COLO829 (cell line): Measurements from ENCODE around the gene MACROH2A2.
"Not testable (repeated sequence)": the region's sequence is repeated elsewhere in the genome, so short reads cannot be mapped to it uniquely, and the experiment has no call there.

Source experiments
- DNase-seq: peaks from one replicate; pipeline ENCODE4 v3.0.0; 2012; ENCODE audit warnings: low spot score

Gene MACROH2A2

GRCh38 chr10:70052462-70053217 is at the start of gene MACROH2A2:
Gene MACROH2A2 (plus strand): TSS chr10:70052846. CDS start chr10:70075659, 22,813 bp downstream.
- DNase-seq: no peak

GRCh38 chr10:70007116-70007820 is 45.4 kb upstream of the MACROH2A2 start:
- no peak for DNase-seq

DNA sequence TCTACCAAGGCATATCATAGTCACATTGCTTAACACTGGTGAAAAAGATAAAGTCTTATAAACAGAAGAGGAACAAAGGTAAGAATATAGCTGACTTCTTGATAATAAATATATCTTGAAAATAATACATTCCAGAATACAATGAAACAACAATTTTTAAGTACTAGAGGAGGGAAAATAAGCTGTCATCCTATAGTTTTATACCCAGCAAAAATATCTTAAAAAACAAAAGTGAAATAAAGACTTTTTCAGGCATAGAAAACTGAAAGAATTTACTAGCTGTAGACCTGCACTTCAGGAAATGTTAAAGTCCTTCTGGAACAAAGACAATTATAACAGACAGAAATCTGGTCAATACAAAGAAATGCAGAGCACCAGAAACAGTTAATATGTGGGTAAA is 21.4 kb upstream of the MACROH2A2 start:
- no peak for DNase-seq

DNA sequence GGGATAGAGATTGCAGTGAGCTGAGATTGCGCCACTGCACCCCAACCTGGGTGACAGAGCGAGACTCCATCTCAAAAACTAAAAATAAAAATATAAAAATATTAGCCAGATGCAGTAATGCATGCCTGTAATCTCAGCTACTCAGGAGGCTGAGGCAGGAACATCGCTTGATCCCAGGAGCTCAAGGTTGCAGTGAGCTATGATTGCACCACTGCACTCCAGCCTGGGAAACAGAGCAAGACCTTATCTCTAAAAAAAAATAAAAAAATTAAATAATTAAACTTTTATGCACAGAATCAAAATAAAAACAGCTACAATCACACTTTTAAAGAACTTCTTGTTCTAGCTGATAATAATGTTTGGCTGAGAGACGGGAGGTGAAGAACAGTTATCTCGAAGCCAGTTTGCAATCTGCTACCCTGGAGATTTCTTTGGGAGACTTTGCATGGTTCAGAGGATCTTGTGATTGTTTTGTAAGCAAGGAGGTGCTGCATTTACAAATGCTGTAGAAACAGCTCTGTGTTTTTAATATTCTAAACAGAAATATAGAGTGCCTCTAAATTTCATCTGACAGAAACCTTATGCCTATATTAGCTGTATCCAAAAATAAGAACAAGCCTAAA is 19.9 kb upstream of the MACROH2A2 start:
- DNase-seq: no peak

DNA sequence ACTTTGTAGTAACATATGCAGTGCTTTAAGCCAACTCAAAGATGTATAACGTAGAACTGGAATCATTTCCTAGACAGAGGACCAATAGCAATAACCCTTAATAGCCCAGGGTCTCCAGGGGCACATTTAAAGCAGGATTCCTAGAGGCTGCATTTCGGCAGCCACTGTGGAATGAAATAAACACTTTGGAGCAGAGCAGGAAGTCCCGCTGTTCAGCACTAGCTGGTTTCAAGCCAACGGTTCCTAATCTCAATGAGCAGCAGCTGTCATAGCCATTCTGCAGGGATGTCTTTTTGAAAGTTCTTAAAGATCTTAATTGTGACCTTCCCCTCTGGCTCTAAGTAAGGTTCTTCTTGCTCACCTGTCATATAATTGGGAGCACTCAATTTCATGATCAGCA is 18.4 kb upstream of the MACROH2A2 start:
- no peak for DNase-seq

DNA sequence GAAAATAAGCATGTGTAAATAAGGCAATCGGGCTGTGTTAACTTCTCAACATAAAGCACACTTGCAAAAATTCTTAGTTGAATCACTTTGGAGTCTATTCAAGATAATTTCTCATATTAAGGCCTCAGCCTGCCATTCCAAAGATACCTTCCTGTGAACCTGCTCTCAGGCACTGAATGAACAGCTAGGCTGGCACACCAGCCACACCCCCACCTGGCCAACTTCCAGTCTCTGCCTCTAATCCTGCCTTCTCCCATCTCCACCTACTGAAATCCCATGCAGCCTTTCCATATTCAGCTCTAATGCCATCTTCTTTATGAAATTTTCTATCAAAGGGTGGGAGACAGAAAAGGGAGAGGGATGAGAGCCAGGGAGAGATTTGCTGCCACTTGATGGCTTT is 17.1 kb upstream of the MACROH2A2 start:
- DNase-seq: no peak

GRCh38 chr10:70038923-70039322 is 13.7 kb upstream of the MACROH2A2 start:
- DNase-seq: no peak

- DNase-seq: no peak
Observed at GRCh38 chr10:70041016-70041415, 11.6 kb upstream of the MACROH2A2 start.

- DNase-seq: not testable (repeated sequence)
Observed at GRCh38 chr10:70041739-70042138, 10.9 kb upstream of the MACROH2A2 start.

- DNase-seq: not testable (repeated sequence)
Observed at GRCh38 chr10:70047066-70047465, 5.6 kb upstream of the MACROH2A2 start.

DNA sequence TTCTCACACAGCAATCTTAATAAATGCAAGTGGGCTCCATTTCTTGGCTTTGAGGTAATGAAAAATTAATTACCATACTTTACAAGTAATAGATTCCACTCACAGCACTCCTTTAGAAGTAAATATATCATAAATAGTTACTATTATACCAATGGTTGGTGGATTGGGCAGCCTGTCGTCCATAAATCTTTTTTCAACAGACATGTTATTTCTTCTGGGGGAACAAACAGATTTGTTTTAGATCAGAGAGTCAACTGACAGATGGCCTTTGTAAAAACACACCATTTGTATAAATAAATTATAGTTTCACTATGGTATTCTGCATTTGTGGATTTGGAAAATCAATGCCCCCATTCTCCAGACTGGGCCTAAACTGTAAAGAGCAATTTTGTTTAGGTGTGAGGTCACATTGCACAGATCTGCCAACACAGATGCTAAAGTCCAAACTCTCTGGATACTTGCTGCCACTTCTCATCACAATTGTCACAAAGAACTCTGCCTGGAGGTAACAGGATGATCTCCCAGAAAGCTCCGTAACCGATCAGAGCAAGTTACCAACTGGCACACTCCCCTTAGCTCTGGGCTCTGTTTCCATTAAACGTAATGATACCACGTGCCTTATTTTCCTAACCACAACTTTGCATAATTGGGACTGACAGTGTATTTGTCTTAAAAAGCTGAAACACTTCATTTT is 4.5 kb upstream of the MACROH2A2 start:
- no peak for DNase-seq

- no peak for DNase-seq
Observed at GRCh38 chr10:70051848-70052247, 798 bp upstream of the MACROH2A2 start.

GRCh38 chr10:70053218-70053840 is 683 bp downstream of the MACROH2A2 start:
- DNase-seq: no peak

- no peak for DNase-seq
Observed at GRCh38 chr10:70053841-70054288, 1.2 kb downstream of the MACROH2A2 start.

DNA sequence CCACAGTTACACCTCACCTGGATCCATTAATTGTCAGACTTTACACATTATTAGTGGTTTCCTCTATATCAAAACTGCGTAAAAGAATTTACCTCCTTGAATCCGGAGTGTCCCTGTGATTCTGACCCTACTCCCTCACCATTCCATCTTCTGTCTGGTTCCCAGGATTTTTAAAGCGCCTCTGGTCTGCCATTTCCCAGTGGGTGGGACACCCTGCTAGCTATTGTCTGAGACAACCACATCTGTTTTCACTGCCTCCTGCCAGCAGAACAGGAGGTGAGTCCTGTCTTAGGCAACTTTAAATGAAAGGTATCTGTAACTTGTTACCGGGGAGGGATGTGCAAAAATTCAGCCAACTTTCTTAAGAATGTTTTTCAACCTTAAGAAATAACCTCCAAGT is 2.3 kb downstream of the MACROH2A2 start:
- DNase-seq: no peak

GRCh38 chr10:70055550-70055949 is 2.9 kb downstream of the MACROH2A2 start:
- DNase-seq: no peak

DNA sequence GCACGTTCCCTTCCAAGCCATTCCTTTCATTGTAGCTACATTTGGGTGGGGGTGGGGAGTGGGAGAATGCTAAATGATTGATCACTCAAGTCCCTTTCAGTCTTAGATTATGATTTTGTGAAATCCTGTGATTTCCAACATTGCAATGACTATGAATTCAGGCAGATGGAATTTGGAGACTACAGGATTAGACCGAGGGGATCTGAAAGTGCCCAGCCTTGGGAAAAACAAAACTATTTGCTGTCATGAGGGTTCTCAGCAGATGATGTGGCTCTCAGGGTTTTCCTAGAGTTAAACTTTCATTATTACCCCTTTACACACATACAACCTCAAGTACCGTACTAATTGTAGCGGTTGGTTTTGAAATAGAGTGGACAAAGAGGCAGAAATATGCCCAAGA is 4.7 kb downstream of the MACROH2A2 start:
- DNase-seq: no peak

DNA sequence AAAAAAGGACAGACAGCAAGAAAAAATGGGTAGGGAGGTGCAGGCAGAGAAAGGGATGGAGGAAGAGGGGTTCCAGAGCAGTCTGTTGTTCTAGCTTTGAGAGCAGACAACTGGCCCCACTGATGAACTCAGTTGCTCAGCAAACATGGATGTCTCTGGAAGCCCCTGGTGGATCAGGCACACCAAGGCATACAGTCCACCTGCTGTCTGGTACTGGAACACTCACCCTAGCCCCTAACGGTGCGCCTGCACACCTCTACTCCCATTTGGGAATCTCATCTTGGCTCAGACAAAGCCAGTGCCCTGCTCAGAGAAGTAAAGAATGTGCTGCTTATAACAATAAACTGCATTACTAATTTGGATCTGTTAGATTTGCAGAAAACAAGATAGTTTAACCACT is 7.7 kb downstream of the MACROH2A2 start:
- no peak for DNase-seq

- DNase-seq: no peak
Observed at GRCh38 chr10:70063418-70064098, 10.9 kb downstream of the MACROH2A2 start.

DNA sequence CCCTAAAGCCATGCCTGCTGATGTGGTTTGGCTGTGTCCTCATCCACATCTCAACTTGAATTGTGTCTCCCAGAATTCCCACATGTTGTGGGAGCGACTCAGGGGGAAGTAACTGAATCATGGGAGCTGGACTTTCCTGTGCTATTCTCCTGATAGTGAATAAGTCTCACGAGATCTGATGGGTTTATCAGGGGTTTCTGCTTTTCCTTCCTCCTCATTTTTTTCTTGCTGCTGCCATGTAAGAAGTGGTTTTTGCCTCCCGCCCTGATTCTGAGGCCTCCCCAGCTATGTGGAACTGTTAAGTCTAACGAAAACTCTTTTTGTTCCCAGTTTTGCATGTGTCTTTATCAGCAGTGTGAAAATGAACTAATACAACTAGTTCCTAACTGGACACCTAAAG is 11.8 kb downstream of the MACROH2A2 start:
- no peak for DNase-seq

DNA sequence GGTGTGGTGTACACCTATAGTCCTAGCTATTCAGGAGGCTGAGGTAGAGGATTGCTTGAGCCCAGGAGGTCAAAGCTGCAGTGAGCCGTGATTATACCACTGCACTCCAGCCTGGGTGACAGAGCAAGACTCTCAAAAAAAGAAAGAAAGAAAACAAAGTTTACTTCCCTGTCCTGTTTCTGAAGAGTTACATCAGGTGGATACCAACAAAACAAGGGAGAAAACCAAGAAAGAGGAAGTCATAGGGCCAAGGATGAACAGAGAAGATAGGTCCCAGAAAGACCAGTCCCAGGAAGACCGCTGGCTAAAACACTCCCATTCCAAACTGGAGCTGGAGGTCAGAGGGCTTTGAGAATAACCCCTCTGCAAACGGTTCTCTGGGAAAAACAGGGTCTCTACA is 13.5 kb downstream of the MACROH2A2 start:
- DNase-seq: no peak
